HG02938 (cell line): Measurements from ENCODE around the gene MYT1.

Source experiments
- ATAC-seq: cut with Tn5 transposase; IDR thresholded peaks from one replicate; pipeline ENCODE4 v1.9.1; 2021; ENCODE audit warnings: mild to moderate bottlenecking, moderate library complexity; ENCODE audit not compliant: unreplicated experiment

The MYT1 gene

DNA sequence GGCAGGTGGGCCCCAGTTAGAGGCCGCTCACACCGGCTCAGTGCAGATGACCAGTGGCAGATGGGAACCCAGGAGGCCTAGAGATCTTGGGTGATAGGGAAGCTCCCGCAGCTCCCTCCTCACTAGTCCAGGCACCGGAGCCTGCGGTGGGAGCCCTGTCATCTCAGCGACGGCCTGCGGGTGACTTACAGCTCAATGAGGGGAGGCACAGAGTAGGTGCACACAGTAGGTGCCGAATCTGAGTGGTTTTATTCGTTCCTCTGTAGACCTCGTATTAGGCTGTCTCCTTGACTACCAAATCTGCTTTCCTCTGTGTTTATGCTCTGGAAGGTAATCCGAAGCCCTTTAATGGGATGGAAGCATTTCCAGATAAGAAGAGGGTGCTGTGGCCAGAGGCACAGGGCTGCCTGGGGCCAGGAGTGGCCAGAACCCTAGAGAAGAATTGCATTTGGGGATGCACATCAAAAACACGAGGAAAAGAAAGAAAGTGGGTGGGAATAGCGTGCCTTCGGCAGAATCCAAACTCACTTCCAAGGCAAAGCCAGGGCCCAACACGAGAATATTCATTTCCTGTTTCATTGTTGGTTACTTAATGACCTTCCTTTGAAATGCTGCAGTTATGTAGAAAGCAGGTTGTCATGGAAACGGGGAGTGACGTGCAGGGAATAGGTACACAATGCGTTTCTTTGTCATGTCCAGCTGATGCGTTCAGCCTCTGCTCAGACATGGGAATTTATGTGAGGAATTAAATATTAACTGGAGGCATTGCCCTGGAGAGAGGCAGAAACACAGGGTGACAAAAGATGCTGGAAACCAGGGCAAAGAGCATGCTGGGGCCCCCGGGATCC is 24.7 kb downstream of the MYT1 start:
- no peak for ATAC-seq

DNA sequence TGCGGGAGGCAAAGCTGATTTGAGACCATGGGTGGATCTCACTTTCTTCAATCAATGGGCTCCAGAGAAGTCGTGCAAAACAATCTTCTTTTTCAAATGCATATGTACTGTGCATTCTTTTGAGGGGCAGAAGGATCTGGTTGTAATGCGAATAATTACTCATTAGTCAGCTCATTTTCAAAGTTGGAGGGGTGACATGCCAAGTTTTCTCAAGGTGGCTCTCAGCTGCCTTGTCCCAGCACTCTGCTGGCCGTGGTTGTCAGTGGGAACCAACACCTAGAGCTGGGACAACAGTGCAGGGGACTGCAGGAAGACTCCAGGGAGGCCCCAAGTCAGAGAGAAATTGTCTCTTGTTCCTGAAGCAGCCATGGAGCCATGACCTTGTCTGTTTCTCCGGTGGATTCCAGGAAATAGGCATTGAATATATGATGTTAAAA is 25.3 kb downstream of the MYT1 start:
- no peak for ATAC-seq

DNA sequence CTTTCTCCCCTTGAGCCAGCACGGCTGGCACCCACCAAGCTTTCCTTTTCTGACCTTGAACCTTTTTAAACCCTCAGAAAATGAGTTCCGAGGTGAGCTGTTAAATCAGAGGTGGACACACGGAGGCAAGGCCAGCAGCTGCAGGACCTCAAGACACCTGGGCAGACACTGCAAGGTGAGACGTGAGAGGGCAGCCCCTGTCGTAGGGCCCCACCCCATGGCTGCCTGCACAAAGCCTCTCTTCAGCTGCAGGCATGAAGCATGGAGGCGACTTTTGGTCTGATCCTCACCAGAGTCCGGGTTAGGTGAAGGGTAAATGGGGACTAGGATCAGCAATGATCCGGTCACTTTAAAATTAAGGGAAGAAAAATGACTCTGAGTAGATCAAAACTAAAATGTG is 25.7 kb downstream of the MYT1 start:
- ATAC-seq = no peak

DNA sequence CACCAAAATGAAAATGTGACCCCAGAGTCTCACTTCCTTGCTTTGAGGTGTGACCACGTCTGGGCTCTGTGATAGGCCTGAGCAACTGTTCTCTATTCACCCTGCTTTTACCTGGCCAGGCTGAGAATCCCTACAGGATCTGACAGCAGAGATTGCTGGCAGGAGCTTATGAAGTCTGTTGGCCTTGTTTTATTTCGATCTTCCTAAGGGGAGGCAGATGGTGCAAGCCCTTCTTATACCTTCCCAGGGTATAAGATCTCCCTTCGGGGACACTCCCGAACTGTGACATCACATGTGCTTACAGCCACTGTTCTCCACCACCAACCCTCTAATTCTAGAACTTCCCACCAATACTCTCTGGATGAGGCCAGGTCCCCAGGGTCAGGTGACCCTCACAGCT is 26.8 kb downstream of the MYT1 start:
- ATAC-seq = no peak

DNA sequence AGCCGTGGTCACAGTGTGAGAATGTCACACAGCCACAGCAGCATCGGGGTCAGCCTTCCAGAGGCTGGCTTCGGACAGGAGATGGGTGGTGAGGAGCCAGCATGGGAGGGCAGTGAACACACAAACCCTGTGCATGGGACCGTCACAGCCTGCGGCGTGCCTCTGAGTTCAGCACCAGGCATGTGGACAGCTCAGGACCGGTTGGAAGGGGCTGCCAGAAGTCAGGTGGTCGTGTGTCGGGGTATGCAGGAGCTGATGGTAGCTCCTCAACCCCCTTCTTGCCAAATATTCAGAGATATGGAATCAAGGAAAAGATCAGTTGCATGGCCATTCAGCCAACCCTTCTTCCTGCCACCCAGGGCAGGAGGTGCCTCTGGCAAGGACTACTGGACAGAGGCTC is 28.2 kb downstream of the MYT1 start:
- ATAC-seq = no peak

DNA sequence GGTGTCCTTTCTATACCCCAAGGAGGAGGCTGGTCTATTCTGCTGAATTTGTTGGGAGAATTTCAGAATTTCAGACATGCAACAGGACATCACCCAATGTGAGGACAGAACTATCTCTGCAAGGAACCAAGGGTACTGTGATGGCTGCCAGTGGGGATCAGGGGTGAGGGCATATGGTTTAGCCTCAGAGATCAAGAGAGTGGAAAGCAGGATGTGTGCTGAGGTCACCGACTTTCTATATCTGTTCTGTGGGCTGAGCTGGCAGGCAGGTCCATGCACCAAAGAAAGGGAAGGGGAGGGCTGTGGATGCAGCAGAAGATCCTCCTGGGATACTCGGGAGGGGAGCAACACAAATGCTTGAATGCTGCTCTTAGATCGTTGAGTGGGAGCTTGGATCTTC is 28.8 kb downstream of the MYT1 start:
- no peak for ATAC-seq

DNA sequence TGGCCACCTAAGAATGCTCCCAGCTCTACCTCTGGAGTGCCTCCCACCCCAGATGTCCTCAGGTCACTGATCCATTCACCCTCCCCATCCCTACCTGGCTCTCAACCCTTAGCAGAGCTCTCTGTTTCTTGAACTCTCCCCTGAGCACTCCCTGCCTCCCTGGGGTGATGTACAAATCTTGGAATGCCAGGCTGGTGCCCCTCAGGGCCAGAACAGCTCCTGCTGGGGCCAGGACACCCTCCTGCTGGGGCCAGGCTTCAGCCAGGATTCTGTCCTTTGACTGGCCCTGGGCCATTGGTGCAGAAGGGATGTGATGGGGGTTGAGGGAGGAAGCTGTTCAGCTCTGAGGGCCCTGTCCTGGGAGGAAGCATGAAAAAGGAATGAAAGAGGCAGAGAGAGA is 30.0 kb downstream of the MYT1 start:
- no peak for ATAC-seq

DNA sequence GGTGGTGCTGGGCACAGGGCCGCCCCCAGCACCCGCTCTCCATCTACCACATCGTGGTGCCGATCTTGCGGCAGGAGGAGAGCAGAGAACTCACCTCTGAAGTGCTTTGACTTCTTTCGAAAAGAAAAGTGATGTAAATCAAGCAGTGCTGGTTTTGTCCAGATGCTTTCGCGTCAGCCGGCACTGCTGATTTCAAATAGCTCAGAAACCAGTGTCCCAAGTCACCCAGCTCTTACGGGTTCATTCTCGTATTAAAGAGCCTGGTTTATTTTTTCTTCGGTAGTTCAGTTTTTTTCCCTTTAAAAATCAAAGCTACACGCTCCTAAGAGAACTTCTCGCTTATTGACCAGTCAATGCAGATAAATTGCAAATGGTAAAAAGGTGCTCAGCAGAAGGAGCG is 32.1 kb downstream of the MYT1 start:
- ATAC-seq = no peak

DNA sequence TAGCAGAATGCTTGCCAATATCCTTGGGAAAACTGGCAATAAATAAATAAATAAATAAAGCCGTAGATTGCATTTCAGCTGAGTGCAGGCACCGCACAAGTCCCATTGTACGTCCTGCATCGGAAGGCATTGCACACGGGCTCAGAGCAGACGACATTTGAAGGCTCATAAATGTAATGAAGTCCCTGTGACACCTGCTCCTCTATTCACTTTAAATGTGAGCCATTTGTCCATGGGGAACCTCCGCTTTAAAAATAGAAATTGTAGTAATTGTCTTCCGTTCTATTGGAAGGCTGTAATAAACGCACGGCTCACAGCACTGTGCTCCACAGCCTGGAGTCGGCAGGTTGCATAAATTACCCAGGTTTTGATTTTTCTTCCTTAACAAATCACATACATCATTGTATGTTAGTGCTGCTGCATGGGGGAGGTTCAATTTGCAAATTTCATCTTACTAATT is 32.6 kb downstream of the MYT1 start:
- ATAC-seq = no peak

DNA sequence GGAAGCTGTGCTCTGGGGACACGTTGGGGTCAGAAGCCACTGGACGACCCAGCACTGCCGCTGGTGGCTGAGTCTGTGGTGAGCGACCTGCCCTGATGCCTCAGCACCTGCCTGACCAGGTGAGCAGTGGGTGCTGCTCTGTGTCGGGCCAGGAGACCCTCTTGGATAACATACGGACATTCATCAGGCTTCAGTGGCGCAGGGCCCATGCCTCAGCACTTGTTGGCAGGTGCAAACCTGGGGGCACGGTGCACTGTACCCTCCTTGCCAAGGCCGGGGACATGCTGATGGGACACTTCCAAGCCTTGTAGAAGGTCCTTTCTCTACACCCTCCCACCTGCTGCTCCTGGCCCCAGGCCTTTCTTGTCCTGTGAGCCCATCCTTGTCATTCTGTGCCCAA is 34.1 kb downstream of the MYT1 start:
- ATAC-seq = no peak

DNA sequence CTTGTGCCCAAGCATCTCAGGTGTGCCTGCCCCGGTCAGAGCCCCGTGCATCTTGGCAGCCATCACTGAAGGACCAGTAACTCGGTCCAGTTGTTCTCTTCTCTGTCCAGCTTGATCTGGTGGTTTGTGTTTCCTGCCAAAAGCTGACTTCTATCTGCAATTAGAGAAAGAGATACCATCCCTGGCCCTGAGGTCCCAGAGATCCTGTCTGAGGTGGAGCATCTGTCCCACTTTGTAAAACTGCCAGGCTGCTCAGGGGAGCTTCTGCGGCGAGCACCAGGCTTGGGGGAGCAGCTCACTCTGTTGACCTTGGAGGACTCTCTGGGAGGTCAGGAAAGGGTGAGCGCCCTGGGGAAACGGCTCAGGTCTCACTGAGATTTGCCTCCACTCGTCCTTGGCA is 35.1 kb downstream of the MYT1 start:
- no peak for ATAC-seq

DNA sequence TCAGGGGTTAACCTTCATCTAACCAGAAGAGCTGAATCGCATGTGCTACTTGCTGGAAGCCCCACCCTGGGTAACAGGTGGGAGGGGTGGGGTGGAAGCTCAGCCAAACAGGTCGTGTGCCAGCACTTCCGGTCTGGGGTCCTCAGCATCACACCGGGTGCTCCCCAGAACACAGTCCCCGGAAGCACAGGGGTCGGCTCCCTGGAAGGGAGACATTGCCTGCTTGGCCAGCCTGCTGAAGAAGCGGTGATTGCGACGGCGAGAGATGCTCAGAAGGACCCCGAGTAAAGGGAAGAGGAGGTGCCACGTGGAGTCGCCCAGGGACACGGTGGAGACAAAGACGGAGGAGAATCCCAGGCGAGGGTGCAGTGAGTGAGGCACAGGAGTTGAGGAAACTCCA is 36.5 kb downstream of the MYT1 start:
- no peak for ATAC-seq

DNA sequence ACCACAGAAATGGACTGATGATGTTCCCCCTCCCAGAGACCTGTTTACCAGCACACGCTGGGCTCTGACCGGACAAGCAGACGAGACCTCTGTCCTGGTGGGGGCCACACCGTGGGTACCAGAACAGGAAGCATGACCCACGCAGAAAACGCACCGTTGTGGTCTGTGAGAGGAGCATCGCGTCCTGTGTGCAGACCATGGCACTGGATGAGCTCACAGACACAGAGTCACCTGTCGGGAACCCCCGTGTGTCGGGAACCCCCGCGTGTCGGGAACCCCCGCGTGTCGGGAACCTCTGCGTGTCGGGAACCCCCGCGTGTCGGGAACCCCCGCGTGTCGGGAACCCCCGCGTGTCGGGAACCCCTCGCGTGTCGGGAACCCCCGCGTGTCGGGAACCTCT is 37.4 kb downstream of the MYT1 start:
- no peak for ATAC-seq

DNA sequence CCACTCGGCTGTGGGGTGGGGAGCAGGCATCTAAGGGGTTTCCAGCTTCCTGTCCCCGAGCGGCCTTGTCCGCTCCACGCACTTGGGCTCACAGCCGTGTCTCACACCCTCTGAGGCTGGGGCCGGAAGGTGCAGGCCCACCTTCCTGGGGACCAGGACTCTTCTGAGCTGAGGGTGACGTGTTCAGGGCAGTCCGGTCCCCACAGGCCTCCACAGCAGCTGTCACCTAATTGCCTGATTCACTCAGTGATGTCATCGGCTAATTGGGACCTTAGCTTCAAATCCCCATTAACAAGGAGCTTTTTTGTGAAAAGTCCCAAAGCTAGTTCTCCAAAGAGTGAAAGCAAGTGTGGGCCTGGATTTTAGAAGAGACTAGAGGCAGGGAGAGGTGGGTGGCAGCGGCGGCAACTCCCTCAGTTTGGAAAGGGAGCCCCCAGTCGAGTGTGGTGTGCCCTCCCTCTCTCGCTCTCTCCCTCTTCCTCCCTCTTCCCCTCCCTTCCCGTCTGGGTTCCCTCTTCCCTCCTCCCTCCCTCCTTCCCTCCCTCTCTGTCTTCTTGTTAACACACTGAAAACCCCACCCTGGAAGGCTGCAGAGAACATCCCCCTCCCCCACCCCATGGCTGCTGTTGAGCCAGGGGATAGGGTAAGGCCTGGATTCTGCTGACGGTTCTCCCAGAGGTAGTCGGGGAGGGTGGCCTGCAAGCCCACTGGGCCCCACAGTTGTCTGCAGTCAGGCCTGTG is 39.0 kb downstream of the MYT1 start:
- ATAC-seq = no peak

DNA sequence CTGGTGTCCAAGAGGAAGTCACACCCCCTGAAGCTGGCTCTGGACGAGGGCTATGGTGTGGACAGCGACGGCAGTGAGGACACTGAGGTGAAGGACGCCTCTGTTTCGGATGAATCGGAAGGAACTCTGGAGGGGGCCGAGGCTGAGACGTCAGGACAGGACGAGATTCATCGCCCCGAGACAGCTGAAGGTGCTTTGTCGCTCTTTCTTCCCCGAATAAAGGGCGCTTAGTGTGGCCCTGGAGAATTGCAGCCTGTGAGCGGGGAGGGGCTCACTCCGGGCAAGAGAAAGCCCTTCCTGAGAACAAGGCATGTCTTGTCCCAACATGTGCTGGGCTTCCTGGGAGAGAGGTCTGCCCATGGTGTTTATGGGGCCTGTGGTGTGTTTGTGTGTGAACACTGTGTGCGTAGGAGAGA is 41.4 kb downstream of the MYT1 start:
- no peak for ATAC-seq

DNA sequence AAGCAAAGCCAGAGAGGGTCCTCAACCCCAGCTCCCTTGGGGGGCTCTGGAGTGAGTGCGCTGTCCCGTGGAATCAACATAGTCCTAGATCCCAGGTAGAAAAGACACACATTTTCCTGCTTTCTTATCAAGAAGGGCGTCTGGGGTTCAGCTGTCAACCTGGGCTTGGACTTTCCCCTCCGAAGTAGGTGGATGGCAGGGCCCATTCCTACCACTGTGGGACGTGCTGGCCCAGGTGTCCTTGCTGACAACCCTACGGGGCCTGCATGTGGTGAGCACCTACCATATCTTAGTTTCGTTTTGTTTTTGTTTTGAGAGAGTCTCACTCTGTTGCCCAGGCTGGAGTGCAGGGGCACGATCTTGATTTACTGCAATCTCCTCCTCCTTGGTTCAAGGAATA is 42.4 kb downstream of the MYT1 start:
- ATAC-seq = no peak

DNA sequence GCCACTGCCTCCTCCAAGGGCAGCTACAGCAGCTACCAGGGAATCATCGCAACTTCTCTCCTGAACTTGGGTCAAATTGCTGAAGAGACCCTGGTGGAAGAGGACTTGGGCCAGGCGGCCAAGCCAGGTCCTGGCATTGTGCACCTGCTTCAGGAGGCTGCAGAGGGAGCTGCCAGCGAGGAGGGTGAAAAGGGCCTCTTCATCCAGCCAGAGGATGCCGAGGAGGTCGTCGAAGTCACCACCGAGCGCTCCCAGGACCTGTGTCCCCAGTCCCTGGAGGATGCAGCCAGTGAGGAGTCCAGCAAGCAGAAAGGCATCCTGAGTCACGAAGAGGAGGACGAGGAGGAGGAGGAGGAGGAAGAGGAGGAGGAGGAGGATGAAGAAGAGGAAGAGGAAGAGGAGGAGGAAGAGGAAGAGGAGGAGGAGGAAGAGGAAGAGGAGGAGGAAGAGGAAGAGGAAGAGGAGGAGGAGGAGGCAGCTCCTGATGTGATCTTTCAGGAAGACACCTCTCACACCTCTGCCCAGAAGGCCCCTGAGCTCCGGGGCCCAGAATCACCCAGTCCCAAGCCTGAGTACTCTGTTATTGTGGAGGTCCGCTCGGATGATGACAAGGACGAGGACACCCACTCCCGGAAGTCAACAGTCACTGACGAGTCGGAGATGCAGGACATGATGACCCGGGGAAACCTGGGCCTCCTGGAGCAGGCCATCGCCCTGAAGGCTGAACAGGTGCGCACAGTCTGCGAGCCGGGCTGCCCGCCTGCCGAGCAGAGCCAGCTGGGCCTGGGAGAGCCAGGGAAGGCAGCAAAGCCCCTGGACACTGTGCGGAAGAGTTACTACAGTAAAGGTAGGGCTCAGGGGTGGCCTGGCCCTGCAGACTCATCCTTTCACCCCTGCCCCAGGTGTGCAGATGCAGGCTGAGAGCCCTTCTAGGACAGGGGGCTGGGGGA is 43.7 kb downstream of the MYT1 start:
- no peak for ATAC-seq

DNA sequence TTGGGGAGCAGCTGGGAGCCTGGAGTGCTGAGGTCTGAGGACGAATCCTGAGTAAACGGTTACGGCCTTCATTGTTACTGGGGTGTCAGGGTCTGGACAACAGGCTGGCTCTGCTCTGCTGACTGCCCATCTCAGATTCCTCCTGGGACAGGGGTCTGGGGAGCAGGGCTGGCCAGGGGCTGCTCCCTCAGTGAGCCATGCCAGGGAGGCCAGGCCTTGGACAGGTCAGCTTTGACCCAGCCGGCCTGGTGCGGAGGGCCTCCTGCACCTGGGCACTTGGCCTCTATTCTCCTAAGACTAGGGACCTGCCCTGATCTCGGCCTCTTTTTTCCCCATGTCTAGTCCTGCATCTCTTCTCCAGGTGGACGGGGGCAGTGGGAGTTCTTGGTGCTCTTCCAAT is 44.9 kb downstream of the MYT1 start:
- ATAC-seq = no peak

DNA sequence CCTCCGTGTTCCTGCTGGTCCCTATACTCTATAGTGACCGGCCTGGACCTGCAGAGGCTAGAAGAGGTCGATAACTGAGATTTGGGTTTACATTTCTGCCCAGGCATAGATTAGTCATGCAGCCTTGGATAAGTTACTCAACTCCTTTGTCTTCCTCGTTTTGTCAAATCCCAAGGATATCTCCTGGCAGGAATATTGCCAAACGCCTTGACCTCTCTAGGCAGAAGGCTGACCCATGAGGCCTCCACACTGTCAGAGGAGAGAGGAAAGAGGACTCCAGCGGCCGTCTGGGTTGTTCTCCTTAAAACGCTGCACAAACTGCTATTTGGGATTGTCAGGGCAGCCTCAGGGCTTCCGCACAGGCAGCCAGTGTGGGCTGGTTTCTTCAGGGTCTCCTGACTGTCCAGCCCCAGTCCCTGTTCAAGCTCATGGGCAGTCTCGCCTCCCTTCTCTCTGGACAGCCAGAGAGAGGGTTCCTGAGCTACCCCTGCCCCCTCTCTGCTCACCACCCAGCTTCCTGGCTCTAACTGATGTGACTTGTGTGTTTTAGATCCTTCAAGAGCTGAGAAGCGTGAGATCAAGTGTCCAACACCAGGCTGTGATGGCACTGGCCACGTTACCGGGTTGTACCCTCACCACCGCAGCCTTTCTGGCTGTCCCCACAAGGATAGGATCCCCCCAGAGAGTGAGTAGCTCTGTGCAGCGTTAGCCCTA is 46.6 kb downstream of the MYT1 start:
- ATAC-seq = no peak

DNA sequence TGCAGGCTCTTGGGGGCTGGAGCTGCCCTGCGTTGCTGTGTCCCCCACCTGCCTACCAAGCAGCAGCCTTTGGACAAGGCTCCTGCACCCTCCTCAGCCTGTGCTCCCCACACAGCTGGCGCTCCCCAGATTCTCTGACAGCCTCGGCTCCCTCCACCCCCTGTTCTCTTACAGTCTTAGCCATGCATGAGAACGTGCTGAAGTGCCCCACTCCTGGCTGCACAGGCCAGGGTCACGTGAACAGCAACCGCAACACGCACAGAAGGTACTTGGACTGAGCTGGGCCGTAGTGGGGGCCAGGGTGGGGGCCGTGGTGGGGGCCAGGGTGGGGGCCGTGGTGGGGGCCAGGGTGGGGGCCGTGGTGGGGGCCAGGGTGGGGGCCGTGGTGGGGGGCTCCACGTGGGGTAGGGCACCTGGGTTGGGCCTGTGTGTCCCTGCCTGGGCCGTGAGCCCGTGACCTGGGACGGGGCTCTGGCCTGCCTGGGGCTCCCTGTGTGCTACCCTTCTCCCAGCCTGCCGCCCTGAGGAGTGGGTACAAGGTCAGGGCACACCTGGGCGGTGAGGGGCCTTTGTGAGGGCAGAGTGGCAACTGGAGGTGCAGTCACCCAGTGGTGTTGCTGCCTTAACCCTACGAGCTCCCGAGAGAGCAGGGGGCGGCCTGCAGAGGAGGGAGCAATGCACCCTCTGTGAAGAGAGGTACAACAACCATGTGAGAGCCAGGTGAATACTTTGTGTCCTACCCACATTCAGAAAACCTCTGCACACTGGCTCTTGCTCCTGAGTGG is 47.8 kb downstream of the MYT1 start:
- ATAC-seq = no peak
